Adipocyte (in vitro differentiated cells): ENCODE measurements around the gene DUSP15.

Source experiments
- DNase-seq: peaks from one replicate; pipeline ENCODE4 v3.0.0-alpha.2; 2015; ENCODE audit warnings: low read depth
- H3K27me3 ChIP-seq: replicated peaks from 2 replicates; pipeline ENCODE4 v1.7.0; 2013; ENCODE audit warnings: mild to moderate bottlenecking, low read length, moderate library complexity; ENCODE audit not compliant: control insufficient read depth, insufficient read depth
- H3K36me3 ChIP-seq: 2 replicates; pipeline ENCODE4 v1.7.0; 2013; ENCODE audit warnings: low read length, mild to moderate bottlenecking, moderate library complexity; ENCODE audit not compliant: control insufficient read depth, insufficient read depth, severe bottlenecking
- H3K4me1 ChIP-seq: 2 replicates; pipeline ENCODE4 v1.7.0; 2013; ENCODE audit warnings: mild to moderate bottlenecking, low read length, moderate library complexity; ENCODE audit not compliant: control insufficient read depth, insufficient read depth
- H3K4me3 ChIP-seq: 2 replicates; pipeline ENCODE4 v1.7.0; 2013; ENCODE audit warnings: mild to moderate bottlenecking, low read length, moderate library complexity
- H3K9ac ChIP-seq: 2 replicates; pipeline ENCODE4 v1.7.0; 2013; ENCODE audit warnings: mild to moderate bottlenecking, low read length, moderate library complexity
- H3K9me3 ChIP-seq: 2 replicates; pipeline ENCODE4 v1.7.0; 2013; ENCODE audit warnings: mild to moderate bottlenecking, low read length, moderate library complexity; ENCODE audit not compliant: control insufficient read depth

Gene DUSP15

GRCh38 chr20:31883829-31884228 lies 13.5 kb upstream of the DUSP15 start:
- H3K36me3 ChIP-seq, result no peaks in the 10 kb centered on the region
- H3K4me3 ChIP-seq, result no peak overlapping the region
- H3K4me1 ChIP-seq, result peaks cover 5% of the 10 kb centered on the region
- no peak overlapping the region for H3K9ac ChIP-seq
- H3K9me3 ChIP-seq, result no peaks in the 10 kb centered on the region
- peaks cover 5% of the 10 kb centered on the region for H3K27me3 ChIP-seq
- DNase-seq, result no peak

DNA sequence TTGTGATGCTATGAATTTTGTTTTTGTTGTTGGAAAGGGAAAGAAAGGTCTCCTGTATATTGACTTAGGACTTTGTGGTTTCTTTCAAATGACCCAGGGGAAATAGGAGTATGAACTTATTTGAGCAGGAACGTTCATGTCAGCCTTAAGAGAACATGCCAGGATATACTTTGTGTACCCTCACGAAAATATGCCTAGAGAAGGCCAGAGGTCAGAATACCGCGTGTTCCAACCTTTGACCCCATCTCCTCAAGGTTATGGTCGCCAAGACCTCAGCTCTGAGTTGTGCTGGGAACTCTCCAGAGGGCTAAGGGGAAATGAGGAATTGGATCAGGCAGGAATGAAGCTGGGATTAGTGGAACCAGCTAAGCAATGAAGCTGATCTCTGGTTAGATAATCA lies 11.6 kb upstream of the DUSP15 start:
- peaks cover 5% of the 10 kb centered on the region for H3K4me1 ChIP-seq
- H3K4me3 ChIP-seq, result no peak overlapping the region
- no peak for DNase-seq
- peaks cover 2% of the 10 kb centered on the region for H3K27me3 ChIP-seq
- H3K9ac ChIP-seq, result no peak overlapping the region
- peaks cover 3% of the 10 kb centered on the region for H3K9me3 ChIP-seq
- H3K36me3 ChIP-seq, result no peaks in the 10 kb centered on the region

- peak overlapping the region; percentile 83 for H3K9ac ChIP-seq
- no peaks in the 10 kb centered on the region for H3K36me3 ChIP-seq
- peaks cover 3% of the 10 kb centered on the region for H3K9me3 ChIP-seq
- peak overlapping the region; percentile 93 for H3K4me3 ChIP-seq
- no peaks in the 10 kb centered on the region for H3K27me3 ChIP-seq
- peaks cover 5% of the 10 kb centered on the region for H3K4me1 ChIP-seq
- DNase-seq, result peak; percentile 99
Observed at GRCh38 chr20:31879143-31879987, 9.0 kb upstream of the DUSP15 start.

GRCh38 chr20:31877684-31878083 lies 7.4 kb upstream of the DUSP15 start:
- Histone ChIP-seq H3K4me3 (no peak overlapping the region), H3K36me3 (no peaks in the 10 kb centered on the region), H3K27me3 (peaks cover 6% of the 10 kb centered on the region), H3K9ac (no peak overlapping the region), H3K4me1 (peaks cover 5% of the 10 kb centered on the region), H3K9me3 (peaks cover 3% of the 10 kb centered on the region)
- no peak for DNase-seq

- peaks cover 25% of the 10 kb centered on the region for H3K27me3 ChIP-seq
- H3K4me1 ChIP-seq, result peaks cover 5% of the 10 kb centered on the region
- H3K9me3 ChIP-seq, result peaks cover 3% of the 10 kb centered on the region
- H3K9ac ChIP-seq, result no peak overlapping the region
- H3K4me3 ChIP-seq, result no peak overlapping the region
- no peaks in the 10 kb centered on the region for H3K36me3 ChIP-seq
- DNase-seq, result no peak
Observed at GRCh38 chr20:31875671-31876070, 5.3 kb upstream of the DUSP15 start.

DNA sequence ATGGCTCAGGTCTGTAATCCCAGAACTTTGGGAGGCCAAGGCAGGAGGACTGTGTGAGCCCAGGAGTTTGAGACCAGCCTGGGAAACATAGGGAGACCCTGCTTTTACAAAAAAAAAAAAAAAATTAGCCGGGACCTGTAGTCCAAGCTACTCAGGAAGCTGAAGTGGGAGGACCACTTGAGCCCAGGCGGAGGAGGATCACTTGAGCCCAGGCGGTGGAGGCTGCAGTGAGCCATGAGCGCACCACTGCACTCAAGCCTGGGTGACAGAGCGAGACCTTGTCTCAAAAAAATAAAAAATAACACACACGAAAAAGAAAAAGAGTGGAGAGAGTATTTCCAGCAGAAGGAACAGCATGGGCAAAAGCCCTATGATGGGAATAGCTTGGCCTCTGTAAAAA lies 2.1 kb upstream of the DUSP15 start:
- no peak overlapping the region for H3K9ac ChIP-seq
- no peaks in the 10 kb centered on the region for H3K9me3 ChIP-seq
- no peak for DNase-seq
- no peaks in the 10 kb centered on the region for H3K36me3 ChIP-seq
- peaks cover 38% of the 10 kb centered on the region for H3K27me3 ChIP-seq
- no peak overlapping the region for H3K4me3 ChIP-seq
- H3K4me1 ChIP-seq, result no peaks in the 10 kb centered on the region

GRCh38 chr20:31871618-31871954 lies 1.3 kb upstream of the DUSP15 start:
- H3K4me3 ChIP-seq, result no peak overlapping the region
- H3K9ac ChIP-seq, result no peak overlapping the region
- no peaks in the 10 kb centered on the region for H3K9me3 ChIP-seq
- H3K27me3 ChIP-seq, result peaks cover 38% of the 10 kb centered on the region
- DNase-seq, result no peak
- H3K4me1 ChIP-seq, result no peaks in the 10 kb centered on the region
- H3K36me3 ChIP-seq, result no peaks in the 10 kb centered on the region

GRCh38 chr20:31870726-31871617 lies 645 bp upstream of the DUSP15 start:
- Histone ChIP-seq H3K9ac (no peak overlapping the region), H3K4me1 (no peaks in the 10 kb centered on the region), H3K4me3 (peak overlapping the region; percentile 78), H3K27me3 (peaks cover 44% of the 10 kb centered on the region), H3K9me3 (no peaks in the 10 kb centered on the region), H3K36me3 (no peaks in the 10 kb centered on the region)
- DNase-seq, result no peak

GRCh38 chr20:31869673-31869941 lies 720 bp downstream of the DUSP15 start:
- H3K9me3 ChIP-seq, result no peaks in the 10 kb centered on the region
- peak overlapping the region; percentile 64 for H3K9ac ChIP-seq
- peak overlapping the region; percentile 78 for H3K4me3 ChIP-seq
- no peaks in the 10 kb centered on the region for H3K36me3 ChIP-seq
- no peak for DNase-seq
- H3K27me3 ChIP-seq, result peaks cover 45% of the 10 kb centered on the region
- no peaks in the 10 kb centered on the region for H3K4me1 ChIP-seq

GRCh38 chr20:31868853-31869672 lies 1.3 kb downstream of the DUSP15 start:
- no peaks in the 10 kb centered on the region for H3K9me3 ChIP-seq
- peaks cover 50% of the 10 kb centered on the region for H3K27me3 ChIP-seq
- no peaks in the 10 kb centered on the region for H3K36me3 ChIP-seq
- no peak overlapping the region for H3K4me3 ChIP-seq
- no peak overlapping the region for H3K9ac ChIP-seq
- no peak for DNase-seq
- H3K4me1 ChIP-seq, result no peaks in the 10 kb centered on the region

DNA sequence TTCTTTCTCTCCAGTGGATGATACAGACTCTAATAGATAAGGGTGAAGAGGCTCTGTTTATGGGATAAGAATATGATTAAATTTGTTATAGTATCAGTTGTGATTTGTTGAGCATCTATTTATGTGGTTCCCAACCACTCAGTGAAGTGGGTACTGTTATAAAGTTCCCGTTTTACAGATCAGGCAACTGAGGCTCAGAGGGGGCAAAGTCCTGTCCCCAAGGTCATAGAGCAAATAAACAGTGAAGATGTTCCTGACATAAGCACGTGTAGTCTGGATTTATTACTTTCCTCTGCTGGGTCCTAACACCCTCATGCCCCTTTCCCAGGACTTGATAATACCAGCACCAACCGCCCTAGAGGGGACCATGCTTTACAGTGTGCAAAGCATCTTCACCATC lies 4.1 kb downstream of the DUSP15 start:
- H3K4me3 ChIP-seq, result no peak overlapping the region
- no peaks in the 10 kb centered on the region for H3K9me3 ChIP-seq
- H3K36me3 ChIP-seq, result no peaks in the 10 kb centered on the region
- H3K27me3 ChIP-seq, result peaks cover 51% of the 10 kb centered on the region
- H3K9ac ChIP-seq, result no peak overlapping the region
- no peak for DNase-seq
- peaks cover 1% of the 10 kb centered on the region for H3K4me1 ChIP-seq
